HG02623 (cell line): ENCODE measurements around the gene FURIN.
"Not testable (repeated sequence)": the region's sequence is repeated elsewhere in the genome, so short reads cannot be mapped to it uniquely, and the experiment has no call there.

Source experiments
- ATAC-seq: cut with Tn5 transposase; IDR thresholded peaks from one replicate; pipeline ENCODE4 v1.9.1; 2021; ENCODE audit warnings: moderate library complexity; ENCODE audit not compliant: unreplicated experiment

The FURIN gene

DNA sequence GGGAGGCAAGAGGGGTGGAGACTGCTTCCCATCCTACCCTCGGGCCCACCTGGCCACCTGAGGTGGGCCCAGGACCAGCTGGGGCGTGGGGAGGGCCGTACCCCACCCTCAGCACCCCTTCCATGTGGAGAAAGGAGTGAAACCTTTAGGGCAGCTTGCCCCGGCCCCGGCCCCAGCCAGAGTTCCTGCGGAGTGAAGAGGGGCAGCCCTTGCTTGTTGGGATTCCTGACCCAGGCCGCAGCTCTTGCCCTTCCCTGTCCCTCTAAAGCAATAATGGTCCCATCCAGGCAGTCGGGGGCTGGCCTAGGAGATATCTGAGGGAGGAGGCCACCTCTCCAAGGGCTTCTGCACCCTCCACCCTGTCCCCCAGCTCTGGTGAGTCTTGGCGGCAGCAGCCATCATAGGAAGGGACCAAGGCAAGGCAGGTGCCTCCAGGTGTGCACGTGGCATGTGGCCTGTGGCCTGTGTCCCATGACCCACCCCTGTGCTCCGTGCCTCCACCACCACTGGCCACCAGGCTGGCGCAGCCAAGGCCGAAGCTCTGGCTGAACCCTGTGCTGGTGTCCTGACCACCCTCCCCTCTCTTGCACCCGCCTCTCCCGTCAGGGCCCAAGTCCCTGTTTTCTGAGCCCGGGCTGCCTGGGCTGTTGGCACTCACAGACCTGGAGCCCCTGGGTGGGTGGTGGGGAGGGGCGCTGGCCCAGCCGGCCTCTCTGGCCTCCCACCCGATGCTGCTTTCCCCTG lies 13.8 kb downstream of the FURIN start:
- no peak for ATAC-seq

DNA sequence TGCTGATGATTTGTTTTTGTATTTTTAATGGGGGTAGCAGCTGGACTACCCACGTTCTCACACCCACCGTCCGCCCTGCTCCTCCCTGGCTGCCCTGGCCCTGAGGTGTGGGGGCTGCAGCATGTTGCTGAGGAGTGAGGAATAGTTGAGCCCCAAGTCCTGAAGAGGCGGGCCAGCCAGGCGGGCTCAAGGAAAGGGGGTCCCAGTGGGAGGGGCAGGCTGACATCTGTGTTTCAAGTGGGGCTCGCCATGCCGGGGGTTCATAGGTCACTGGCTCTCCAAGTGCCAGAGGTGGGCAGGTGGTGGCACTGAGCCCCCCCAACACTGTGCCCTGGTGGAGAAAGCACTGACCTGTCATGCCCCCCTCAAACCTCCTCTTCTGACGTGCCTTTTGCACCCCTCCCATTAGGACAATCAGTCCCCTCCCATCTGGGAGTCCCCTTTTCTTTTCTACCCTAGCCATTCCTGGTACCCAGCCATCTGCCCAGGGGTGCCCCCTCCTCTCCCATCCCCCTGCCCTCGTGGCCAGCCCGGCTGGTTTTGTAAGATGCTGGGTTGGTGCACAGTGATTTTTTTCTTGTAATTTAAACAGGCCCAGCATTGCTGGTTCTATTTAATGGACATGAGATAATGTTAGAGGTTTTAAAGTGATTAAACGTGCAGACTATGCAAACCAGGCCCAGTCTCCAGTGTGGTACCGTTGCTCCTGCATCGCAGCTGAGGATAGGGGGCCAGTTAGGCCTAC lies 14.6 kb downstream of the FURIN start:
- no peak for ATAC-seq

DNA sequence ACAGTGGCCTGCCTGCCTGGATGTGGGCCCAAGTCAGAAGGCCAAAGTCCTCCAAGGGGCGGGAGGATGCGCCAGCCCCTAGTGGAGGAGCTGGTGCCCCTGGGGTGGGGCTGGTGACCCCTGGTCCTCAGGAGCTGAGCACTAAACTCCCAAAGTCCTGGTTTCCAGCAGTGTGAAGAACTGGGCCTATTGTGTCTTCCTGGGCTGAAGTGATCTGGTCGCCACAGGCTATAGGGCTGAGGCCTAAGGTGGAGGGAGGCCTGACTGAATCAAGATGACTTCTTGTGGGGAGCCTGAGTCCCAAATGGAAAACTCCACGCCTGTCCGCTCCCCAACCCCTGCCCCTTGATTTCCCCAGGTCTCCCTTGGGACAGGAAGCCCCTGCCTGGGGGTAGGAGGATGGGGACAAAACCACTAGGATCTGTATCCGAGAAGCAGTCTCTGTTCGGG lies 15.2 kb downstream of the FURIN start:
- ATAC-seq, result no peak

DNA sequence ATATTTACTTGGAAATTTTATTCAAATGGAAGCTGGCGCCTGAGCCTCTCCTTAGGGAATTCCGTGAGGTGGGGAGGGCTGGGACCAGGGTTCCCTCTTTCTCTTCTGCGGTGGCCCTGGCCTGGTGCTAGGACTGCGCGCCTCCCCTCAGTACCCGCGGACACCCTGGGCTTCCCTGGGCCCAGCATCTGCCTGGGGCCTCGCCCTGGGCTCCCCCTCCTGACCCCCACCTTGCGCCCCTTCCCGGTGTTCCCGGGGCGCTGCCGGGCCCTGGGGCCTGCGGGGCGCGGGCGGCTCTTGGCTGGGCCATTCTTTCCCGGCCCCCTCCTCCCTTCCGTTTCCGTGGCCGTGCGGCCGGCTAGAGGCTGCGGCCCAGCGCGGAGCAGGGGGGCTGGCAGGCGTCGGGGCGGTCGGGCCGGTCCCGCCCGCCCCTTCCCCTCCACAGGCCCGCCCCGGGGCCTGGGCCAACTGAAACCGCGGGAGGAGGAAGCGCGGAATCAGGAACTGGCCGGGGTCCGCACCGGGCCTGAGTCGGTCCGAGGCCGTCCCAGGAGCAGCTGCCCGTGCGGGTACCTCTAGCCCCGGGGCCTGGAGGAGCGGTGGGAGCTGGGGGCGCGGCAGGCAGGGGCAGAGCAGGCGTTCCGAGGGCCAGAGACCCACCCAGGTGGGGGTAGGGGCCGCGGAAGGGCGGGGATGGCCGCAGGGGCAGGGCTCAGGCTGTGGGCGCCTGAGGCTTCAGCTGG lies 15.8 kb downstream of the FURIN start, which contains the start of gene FES:
Gene FES, plus strand, starts transcription at position 529 of the 743 bp plus-strand sequence. CDS start 542 bp downstream, outside the sequence.
- ATAC-seq, result no peak

GRCh38 chr15:90884719-90885431 lies 16.5 kb downstream of the FURIN start:
- ATAC-seq, result no peak

GRCh38 chr15:90885432-90886290 lies 17.3 kb downstream of the FURIN start:
- ATAC-seq, result no peak

DNA sequence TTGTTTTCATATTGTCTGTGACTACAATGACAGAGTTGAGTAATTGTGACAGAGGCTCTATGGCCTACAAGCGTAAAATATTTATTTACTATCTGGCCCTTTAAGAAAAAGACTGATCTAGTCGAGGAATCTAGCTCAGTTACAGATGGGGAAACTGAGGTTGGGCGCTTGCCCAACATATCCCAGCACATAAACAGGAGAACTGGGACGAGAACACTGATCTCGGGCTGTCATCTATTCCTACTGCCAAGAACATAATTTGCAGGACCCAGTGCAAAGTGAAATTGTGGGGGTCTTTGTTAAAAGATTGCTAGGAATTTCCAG lies 17.9 kb downstream of the FURIN start:
- no peak for ATAC-seq

DNA sequence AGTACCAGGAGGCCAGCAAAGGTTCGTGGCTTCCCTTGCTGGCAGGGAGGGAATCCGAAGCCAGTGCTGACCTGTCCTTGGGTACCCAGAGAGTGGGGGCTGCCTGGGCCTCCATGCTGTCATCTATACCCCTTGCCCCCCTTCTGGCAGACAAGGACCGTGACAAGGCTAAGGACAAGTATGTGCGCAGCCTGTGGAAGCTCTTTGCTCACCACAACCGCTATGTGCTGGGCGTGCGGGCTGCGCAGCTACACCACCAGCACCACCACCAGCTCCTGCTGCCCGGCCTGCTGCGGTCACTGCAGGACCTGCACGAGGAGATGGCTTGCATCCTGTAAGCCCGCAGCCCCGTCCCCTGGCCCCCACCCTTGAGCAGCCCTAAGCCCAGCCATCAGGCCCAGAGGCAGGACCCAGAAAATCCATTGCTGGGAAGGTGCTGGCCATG lies 18.7 kb downstream of the FURIN start:
- ATAC-seq, result no peak

GRCh38 chr15:90889313-90889730 lies 20.9 kb downstream of the FURIN start:
- ATAC-seq, result no peak

DNA sequence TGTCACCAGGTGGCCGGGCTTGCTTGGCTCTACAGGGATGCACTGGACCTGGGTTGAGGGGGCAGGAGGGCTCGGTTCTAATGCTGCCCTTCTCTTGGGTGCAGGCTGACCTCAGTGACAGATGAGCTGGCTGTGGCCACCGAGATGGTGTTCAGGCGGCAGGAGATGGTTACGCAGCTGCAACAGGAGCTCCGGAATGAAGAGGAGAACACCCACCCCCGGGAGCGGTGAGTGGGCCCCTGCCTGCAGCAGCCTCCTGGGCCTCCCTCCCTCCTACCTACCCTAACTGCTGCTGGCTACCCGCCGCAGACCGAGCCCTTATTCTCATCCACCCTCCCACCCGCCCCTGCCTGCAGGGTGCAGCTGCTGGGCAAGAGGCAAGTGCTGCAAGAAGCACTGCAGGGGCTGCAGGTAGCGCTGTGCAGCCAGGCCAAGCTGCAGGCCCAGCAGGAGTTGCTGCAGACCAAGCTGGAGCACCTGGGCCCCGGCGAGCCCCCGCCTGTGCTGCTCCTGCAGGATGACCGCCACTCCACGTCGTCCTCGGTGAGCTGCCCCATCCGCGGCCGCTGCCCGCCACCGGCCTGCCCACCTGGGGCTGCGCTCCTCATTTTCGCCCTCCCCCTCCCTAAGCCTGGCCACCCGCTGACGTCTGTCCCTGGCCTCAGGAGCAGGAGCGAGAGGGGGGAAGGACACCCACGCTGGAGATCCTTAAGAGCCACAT lies 21.5 kb downstream of the FURIN start:
- ATAC-seq, result no peak

DNA sequence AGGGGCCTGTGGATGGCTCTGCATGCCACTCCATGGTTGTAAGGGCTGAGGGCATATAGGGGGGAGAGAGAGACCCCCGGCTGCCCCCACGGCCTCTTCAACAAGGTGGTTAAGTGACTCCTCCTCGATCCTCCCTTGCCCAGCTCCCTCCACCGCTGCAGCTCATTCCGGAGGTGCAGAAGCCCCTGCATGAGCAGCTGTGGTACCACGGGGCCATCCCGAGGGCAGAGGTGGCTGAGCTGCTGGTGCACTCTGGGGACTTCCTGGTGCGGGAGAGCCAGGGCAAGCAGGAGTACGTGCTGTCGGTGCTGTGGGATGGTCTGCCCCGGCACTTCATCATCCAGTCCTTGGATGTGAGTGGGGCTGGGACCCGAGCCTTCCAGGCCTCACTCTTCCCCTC lies 22.5 kb downstream of the FURIN start:
- ATAC-seq, result no peak

DNA sequence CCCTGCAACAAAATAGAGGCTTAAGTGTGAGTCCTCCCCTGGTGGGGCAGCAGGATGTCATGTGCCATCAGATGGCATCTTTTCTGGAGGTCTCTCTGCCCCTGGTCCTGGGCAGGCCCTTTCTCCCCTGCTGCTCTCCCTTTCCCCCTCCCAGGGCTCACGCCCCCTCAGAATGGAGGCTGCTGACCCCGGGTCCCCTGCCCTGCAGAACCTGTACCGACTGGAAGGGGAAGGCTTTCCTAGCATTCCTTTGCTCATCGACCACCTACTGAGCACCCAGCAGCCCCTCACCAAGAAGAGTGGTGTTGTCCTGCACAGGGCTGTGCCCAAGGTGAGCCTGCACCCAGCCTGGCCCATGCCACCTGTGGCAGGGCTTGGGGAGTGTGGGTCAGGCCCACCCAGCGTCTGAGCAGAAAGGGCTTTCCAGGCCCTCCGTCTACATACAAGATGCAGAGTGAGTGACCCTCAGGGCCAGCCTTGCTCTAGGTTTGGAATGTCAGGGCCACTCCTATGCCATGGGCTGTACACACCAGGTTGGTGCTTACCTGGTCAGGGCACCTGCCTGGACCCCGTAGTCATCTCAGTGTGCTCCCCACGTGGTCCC lies 23.1 kb downstream of the FURIN start:
- ATAC-seq, result no peak

DNA sequence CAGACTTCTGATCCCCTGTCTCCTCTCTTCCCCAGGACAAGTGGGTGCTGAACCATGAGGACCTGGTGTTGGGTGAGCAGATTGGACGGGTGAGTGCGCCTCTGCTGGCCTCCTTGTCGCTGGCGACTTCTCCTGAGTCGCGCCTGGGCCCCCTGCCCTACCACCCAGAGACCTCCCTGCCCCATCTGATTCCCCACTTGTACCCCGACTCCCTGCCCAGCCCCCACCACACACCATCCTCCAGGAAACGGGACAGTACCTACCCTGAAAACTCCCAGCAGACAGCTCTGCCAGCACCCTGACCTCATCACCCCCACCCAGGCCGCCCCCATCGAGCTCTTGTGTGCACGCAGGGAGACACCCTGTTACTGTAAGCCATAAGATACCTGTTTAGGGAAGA lies 23.6 kb downstream of the FURIN start:
- no peak for ATAC-seq

GRCh38 chr15:90892498-90893174 lies 24.2 kb downstream of the FURIN start:
- ATAC-seq, result no peak

- no peak for ATAC-seq
These were observed 25.0 kb downstream of the FURIN start for GRCh38 chr15:90893175-90894090.

GRCh38 chr15:90895571-90896117 lies 27.3 kb downstream of the FURIN start:
- ATAC-seq, result no peak

DNA sequence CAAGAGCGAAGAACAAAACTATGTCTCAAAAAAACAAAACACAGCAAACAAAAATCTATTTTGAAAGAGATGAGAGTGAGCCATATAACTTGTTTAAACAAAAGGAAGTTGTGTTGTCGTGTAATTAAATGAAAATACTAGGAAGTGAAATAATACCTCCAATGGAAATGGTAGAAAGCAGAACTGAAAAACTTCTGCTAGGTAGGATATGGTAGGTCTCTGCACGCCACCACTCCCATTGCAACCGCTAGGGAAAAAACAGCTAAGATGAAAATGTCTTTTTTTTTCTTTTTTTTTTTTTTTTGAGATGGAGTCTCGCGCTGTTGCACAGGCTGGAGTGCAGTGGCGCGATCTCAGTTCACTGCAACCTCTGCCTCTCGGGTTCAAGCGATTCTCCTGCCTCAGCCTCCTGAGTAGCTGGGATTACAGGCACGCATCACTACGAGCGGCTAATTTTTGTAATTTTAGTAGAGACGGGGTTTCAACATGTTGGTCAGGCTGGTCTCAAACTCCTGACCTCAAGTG lies 28.8 kb downstream of the FURIN start:
- ATAC-seq, result not testable (repeated sequence)
